ENCODE measurements around the gene FAM171A1.

DNA sequence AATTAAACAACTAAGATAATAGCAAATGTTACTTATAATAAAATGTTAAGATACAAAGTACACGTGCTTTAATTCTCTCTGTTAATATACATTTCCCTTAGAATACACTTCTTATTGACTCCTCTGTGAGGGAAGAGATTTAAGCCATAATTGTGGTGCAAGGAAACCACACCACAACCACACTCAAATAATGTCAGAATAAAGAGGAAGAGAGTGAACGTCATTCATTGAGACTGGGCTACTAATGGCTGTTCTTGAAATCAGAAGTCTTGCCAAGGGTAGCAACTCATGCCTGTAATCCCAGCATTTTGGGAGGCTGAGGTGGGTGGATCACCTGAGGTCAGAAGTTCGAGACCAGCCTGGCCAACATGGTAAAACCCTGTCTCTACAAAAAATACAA is 10.0 kb downstream of the FAM171A1 start:
- TF ChIP-seq EZH2 (IDR thresholded peaks at IDR 0.05) (no peak), POLR2AphosphoS5 (IDR thresholded peaks at IDR 0.05; ENCODE audit: borderline replicate concordance, low read depth, low read length) (no peak)

Data from SK-N-MC (cell line).